GM21717 (cell line): ENCODE data around the gene PYGB.

ENCODE experiments used
- ATAC-seq: cut with Tn5 transposase; IDR thresholded peaks from one replicate; pipeline ENCODE4 v1.9.1; 2021; ENCODE audit warnings: mild to moderate bottlenecking, moderate library complexity; ENCODE audit not compliant: unreplicated experiment

PYGB gene

GRCh38 chr20:25280574-25281535, 33.0 kb downstream of the PYGB start:
- no peak for ATAC-seq

GRCh38 chr20:25281541-25281991, 33.7 kb downstream of the PYGB start:
- ATAC-seq, result peak; percentile 46

GRCh38 chr20:25282034-25282781, 34.3 kb downstream of the PYGB start:
- ATAC-seq, result no peak

- ATAC-seq, result no peak
These were observed 34.9 kb downstream of the PYGB start for GRCh38 chr20:25282796-25283195.

GRCh38 chr20:25283221-25283951, 35.5 kb downstream of the PYGB start:
- no peak for ATAC-seq

- no peak for ATAC-seq
These were observed 36.3 kb downstream of the PYGB start for GRCh38 chr20:25284131-25284601.

GRCh38 chr20:25285091-25285647, 37.3 kb downstream of the PYGB start:
- no peak for ATAC-seq

GRCh38 chr20:25285856-25286798, 38.2 kb downstream of the PYGB start:
- ATAC-seq, result no peak

- no peak for ATAC-seq
These were observed 39.0 kb downstream of the PYGB start for GRCh38 chr20:25286917-25287316.

- ATAC-seq, result no peak
These were observed 39.9 kb downstream of the PYGB start for GRCh38 chr20:25287631-25288290.

GRCh38 chr20:25288291-25289181, 40.7 kb downstream of the PYGB start:
- peak; percentile 89 for ATAC-seq

- no peak for ATAC-seq
These were observed 42.2 kb downstream of the PYGB start for GRCh38 chr20:25289886-25290597.

- ATAC-seq, result no peak
These were observed 43.0 kb downstream of the PYGB start for GRCh38 chr20:25290646-25291431.

GRCh38 chr20:25291432-25292133, 43.7 kb downstream of the PYGB start:
- ATAC-seq, result no peak

GRCh38 chr20:25292176-25292891, 44.4 kb downstream of the PYGB start:
- ATAC-seq, result no peak
